HS-27A (cell line): ENCODE results near the gene SH3BP4.
"Not testable (repeated sequence)": the region's sequence is repeated elsewhere in the genome, so short reads cannot be mapped to it uniquely, and the experiment has no call there.

Experiments
- DNase-seq: peaks from one replicate; pipeline ENCODE4 v3.0.0-alpha.2; 2012; ENCODE audit warnings: low read depth, missing footprints

The SH3BP4 gene

DNA sequence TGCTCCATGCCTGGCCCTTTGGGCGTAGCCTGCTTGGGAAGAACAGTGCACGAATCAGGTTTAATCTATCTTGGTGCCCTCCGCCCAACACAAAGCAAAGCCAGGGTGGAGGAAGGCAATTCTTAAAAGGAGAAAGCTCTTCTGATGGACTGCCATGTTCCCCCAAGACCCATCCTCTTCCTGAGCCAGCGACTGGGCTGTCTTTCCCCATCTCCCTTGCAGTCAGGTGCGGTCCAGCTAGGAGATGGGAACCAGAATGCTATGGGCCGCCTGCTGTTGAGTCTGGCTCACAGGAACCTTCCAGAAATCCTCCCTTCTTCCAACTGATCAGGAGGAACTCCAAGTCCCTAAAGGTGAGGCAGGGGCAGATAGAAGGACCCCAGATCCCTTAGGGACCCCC, 105.0 kb downstream of the SH3BP4 start:
- no peak for DNase-seq

GRCh38 chr2:235057616-235058015, 105.8 kb downstream of the SH3BP4 start:
- DNase-seq, result not testable (repeated sequence)

DNA sequence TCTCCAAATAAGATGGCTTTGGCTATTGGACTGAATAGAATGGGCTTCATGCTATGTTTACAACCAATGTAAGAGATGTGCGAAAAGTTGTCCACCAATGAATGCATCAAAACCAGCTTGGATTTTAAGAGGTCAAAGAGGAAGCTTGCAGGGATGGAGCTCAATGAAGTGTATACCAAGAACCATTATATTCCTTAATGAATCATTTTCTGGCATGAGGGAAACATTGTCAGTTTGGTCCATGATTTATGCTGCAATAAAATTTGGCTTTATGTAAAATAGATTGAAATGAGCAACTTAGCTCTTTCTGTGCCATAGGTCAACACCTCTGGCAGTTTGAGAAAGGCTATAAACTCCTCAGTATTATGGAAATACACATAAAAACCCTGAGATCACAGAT, 107.3 kb downstream of the SH3BP4 start:
- DNase-seq, result no peak

GRCh38 chr2:235061656-235062055, 109.8 kb downstream of the SH3BP4 start:
- no peak for DNase-seq

- DNase-seq, result no peak
Observed at GRCh38 chr2:235063471-235063961, 111.7 kb downstream of the SH3BP4 start.

DNA sequence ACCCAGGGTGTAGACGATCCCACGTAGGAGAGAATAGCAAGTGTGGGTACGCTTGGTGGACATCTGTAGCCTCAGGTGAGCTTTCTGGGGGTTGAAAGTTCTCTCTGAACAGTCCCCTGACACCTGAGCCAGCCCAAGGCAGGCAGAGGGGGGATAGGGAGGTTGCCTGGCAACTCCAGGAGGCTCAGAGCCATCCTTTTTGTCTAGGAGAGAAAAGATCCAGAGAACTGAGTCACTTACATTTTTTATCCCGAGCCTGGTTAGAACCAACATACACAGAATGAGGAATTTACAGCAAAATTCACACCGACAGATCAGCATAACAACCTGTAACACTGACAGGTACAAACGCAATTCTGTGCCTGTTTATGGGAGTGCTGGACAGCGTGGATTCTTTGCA, 113.2 kb downstream of the SH3BP4 start:
- no peak for DNase-seq

DNA sequence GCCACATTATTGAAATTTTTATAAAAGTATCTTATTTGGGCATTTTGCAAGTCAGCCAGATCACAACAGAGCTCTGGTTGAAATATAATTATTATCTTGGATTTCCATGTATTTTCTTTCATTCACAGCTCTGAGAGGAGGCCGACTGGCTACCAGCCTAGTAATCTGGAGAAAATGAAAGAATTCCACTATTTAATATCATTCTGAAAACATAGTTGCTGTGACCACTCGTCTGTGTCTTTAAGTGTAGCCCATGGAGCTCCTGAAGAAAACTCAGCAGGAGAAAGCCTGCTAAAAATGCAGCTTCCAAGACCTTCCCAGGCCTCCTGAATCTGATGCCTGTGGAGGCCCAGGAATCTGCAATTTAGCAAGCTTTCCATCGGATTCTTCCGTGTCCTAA, 114.7 kb downstream of the SH3BP4 start:
- no peak for DNase-seq

- DNase-seq, result no peak
Observed at GRCh38 chr2:235066895-235067294, 115.1 kb downstream of the SH3BP4 start.

- no peak for DNase-seq
Observed at GRCh38 chr2:235068701-235069100, 116.9 kb downstream of the SH3BP4 start.

GRCh38 chr2:235070063-235070706, 118.4 kb downstream of the SH3BP4 start:
- no peak for DNase-seq

- DNase-seq, result no peak
Observed at GRCh38 chr2:235073868-235074413, 122.1 kb downstream of the SH3BP4 start.

DNA sequence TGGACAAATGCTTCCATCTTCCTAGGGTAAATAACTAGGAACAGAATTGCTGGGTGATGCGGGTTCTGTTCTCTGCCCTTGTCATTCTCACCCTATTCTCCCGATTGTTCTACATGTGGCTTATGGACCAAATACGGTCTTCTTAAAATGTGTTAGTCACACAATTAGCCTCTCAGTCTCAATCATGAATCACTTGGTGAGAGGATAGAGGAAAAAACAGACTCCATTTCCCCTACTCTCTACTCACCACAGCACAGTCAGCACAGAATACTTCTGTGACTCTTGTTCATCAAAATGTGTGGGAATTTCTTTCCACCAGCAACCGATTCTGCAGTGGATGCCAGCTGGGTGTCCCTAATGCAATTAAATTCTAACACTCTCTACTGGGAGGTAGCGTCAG, 125.2 kb downstream of the SH3BP4 start:
- no peak for DNase-seq

DNA sequence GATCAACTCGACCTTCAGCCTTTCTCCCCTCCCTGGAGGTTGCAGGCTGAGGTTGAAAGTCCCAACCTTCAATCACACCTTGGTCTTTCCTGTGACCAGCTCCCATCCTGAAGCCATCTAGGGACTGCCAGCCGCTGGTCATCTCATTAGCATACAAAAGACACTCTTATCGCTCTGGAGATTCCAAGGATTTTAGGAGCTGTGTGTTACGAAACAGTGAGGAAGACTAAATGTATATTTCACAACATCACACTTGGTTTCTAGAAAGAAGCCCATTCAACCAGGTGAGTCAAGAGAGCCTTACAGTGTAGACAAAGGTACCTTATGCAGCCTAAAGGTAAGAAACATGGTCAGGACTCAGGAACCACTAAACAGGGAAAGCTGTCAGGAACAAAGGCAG, 126.4 kb downstream of the SH3BP4 start:
- no peak for DNase-seq

- no peak for DNase-seq
Observed at GRCh38 chr2:235078914-235079472, 127.2 kb downstream of the SH3BP4 start.

GRCh38 chr2:235080101-235080500, 128.3 kb downstream of the SH3BP4 start:
- DNase-seq, result no peak

DNA sequence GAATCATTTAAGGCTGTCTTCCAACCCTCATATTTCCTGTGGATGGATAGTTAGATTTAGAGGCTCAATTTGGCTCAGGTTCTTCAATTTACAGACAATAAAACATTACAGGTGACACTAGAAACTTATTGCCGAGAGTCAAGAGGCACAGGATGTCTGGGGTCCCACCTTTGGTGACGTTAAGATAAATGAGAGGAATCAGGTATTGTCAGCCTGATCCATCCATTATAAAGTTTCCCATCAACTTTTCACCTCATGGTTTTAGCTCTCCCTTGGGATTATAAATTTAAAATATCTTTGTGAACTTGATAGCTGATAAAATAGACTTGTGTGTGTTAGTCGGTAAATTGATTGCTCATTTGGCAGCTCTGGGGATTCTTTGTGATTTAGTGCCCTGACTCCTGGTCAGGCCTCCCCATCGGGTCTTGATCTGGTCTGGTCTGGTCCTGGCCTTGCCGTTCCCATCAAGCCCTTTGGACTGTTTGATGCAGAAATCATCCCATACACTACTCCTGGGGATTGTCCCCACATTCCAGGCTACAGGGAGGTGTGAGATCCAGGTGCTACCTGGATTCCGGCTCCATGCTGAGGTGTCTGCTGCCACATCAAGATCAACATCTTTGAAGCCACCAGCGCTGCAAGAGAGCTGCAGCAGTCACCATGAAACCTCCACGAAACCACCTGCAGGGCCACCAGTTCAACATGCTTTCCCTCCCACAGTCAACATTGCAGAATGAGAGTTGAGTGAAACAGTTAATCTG, 130.9 kb downstream of the SH3BP4 start:
- no peak for DNase-seq

- DNase-seq, result no peak
Observed at GRCh38 chr2:235083822-235084221, 132.0 kb downstream of the SH3BP4 start.

DNA sequence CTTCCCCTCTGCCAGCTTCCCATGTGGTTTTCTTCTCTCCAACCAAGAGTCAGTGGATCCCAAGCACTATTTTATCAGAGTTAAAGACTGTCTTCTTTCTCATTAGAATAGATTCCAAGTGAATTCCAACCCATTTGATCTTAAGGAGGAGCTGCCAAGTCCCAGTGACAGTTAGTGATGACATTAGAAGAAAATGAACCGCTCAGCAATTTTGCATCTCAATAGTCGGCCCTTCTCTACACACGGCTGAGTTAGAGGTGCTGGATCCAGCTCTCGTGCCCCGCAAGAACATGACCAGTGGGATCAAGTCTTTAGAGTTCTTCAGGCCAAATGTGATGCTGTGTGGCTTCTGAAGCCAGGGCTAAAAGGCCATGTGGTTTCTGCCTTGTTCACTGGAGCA, 132.6 kb downstream of the SH3BP4 start:
- no peak for DNase-seq

DNA sequence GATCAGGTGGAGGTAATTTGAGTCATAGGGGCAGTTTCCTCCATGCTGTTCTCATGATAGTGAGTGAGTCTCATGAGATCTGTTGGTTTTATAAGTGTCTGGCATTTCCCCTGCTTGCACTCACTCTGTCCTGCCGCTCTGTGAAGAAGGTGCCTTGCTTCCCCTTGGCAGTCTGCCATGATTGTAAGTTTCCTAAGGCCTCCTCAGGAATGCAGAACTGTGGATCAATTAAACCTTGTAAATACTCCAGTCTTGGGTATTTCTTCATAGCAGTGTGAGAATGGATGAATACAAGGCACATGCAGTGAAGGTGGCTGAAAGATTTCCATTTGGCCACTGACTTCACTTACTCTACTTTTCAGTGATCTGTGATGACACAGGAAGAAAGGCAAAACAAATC, 133.7 kb downstream of the SH3BP4 start:
- no peak for DNase-seq

DNA sequence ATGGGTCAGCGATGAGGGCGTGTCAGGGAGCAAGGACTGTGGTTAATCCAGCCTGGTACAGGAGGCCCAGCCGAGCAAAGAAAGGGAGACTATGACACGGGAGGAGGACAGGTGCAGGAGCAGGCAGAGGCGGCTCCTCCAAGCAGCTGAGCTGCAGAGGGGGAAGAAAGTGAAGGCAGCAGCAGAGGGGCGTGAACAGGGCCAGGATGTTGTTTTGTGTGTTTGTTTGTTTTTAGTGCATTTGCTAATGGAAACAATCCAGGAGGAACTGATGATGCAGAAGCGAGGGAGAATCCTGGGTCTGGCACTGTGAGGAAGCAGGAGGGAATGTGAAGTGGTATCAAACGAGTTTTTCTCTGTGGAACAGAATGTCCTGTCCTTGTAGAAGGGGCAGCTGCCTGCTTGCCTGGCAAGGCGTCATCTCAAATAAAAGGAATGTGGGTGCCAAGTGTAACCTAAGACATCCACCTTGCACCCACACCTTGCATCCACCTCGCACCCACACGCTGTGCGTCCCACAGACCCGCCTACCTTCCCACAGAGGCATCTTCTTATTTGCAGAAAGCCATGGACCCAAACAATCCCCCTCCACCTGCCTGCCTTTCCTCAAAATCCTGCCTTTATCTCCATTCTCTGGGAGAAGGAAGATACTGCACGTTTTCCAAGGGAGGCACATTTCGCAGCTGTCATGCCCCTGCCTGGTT, 134.8 kb downstream of the SH3BP4 start:
- no peak for DNase-seq

GRCh38 chr2:235087832-235088495, 136.1 kb downstream of the SH3BP4 start:
- no peak for DNase-seq

DNA sequence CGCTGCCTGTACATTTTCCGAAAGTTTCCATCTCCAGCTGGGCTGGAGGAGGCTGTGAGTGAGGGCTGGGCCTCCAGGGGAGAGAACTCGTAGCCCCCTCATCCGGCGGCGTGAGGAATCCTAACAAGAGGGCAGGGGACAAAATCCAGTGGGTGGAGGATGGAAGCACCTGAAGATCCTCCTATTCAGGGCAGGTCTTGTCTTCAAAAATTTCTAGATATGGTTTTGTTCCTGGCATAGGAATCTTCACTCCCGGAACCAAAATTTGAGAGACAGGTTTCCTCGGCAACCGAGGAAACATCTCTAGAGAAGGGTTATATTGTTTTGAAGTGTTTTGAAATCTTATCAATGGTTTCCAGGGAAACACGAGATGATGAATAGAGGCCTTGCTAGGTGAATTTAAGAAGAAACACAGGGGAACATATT, 136.7 kb downstream of the SH3BP4 start:
- DNase-seq, result no peak
